ENCODE data around the gene BTBD6.

DNA sequence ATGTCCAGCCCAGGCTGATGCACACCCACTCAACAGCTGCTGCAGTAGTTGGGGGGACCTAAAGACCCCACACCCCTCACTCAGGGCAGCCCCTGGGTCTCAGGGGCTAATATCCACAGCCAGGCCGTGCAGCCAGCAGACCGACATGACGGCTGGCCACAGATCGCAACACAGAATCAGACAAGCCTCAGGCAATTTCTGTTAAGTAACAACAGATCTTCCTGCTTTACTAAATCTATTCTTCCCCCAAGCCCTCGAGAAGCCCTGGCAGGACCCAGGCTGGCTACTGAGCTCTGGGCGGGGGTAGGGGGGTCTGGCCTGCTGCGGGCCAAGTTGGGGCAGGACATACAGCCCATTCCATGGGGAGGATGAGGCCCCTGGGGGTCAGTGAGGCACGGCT, 39.2 kb upstream of the BTBD6 start:
- TF ChIP-seq POLR2AphosphoS5 (IDR thresholded peaks at IDR 0.05; ENCODE audit: insufficient read depth, low read depth, low read length) (no peak), CTCF (IDR thresholded peaks at IDR 0.05; ENCODE audit: extremely low read depth in 1 of 2, insufficient read depth in 1 of 2, low read depth in 1 of 2, low read length in 2 of 2) (no peak)
